Measurements from ENCODE around the gene IL37.
"Not testable (repeated sequence)": the region's sequence is repeated elsewhere in the genome, so short reads cannot be mapped to it uniquely, and the experiment has no call there.

IL37 gene

DNA sequence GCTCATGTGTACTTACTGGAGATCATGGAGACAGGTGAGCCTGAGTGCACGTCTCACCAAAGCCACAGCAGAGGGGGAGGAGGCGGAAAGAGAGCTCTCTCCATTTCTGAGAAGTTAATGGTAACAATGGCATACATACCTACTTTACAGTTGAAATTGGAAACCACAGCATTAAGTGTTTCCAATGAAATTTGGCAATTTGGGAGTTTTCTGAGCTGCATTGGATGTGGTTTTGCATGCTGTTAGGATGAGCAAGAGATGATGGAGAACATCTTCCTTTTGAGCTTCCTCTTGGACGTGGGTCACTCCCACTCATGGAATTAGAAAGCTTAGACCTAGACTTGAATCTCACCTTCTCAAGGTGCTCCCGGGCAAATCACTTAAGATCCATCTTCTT is 25.5 kb upstream of the IL37 start:
- Histone ChIP-seq H3K27ac (no peak overlapping the region), H3K9me3 (ENCODE audit: low read depth, low read length) (no peaks in the 10 kb centered on the region), H3K36me3 (ENCODE audit: insufficient read depth, low read length) (no peaks in the 10 kb centered on the region), H3K9ac (ENCODE audit: insufficient read length) (no peak overlapping the region), H3K4me3 (no peak overlapping the region)
- no peak for DNase-seq (ENCODE audit: low read depth, low spot score)
- TF ChIP-seq FOXP2 (optimal IDR thresholded peaks at IDR 0.05; ENCODE audit: control extremely low read depth, extremely low read length, insufficient read depth): no peak
- TF ChIP-seq POLR2AphosphoS5 (IDR thresholded peaks at IDR 0.05; ENCODE audit: borderline replicate concordance, low read depth, low read length): no peak
- no peak for TF ChIP-seq EZH2 (IDR thresholded peaks at IDR 0.05)

GRCh38 chr2:112886291-112886690 is 24.7 kb upstream of the IL37 start:
- DNase-seq (ENCODE audit: low read depth, low spot score): no peak
- Histone ChIP-seq H3K4me3 (no peak overlapping the region), H3K9ac (ENCODE audit: insufficient read length) (no peak overlapping the region), H3K9me3 (ENCODE audit: low read depth, low read length) (no peaks in the 10 kb centered on the region), H3K27ac (no peak overlapping the region), H3K36me3 (ENCODE audit: insufficient read depth, low read length) (no peaks in the 10 kb centered on the region)
- no peak for TF ChIP-seq EZH2 (IDR thresholded peaks at IDR 0.05)

DNA sequence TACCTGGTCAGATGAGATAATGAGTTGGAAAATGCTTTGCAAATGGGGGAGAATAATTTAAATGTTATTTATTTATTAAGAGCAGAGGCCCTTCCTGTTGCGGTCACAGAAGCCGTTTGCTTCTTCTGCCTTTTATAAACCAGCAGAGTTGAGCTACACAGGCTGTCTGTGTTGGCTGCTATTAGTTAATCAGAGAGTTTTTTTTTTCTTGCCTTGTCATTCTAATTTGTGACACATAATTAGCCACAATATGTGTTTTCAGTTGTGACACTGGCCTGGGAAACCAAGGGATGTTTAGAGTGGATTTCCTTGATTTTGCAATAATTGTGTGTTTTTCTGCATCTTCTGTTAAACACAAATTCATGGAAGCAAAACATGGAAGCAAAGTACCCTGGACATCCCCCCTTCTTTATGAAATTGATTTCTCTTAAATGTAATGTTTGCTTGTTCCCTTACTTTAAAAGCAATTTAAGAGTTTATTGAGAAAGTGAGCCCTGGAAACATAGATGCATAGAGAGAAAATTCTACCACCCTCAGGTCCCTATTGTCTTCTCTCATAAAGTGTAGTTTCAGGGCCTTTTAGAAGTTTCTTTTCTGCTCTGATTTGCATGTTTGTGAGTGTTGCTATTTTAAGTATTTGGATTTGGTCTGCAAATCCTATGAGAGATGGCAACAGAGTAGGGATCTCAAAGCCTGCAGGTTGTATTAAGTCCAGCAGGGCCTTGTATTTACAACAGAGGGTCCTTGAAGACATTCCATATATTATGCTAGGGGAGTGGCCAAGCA is 22.8 kb upstream of the IL37 start:
- H3K4me3 ChIP-seq: no peak overlapping the region
- no peak for DNase-seq (ENCODE audit: low read depth, low spot score)
- TF ChIP-seq FOXP2 (optimal IDR thresholded peaks at IDR 0.05; ENCODE audit: control extremely low read depth, extremely low read length, insufficient read depth) (no peak), POLR2AphosphoS5 (IDR thresholded peaks at IDR 0.05; ENCODE audit: borderline replicate concordance, low read depth, low read length) (no peak), EZH2 (IDR thresholded peaks at IDR 0.05) (no peak)
- H3K9me3 ChIP-seq (ENCODE audit: low read depth, low read length): no peaks in the 10 kb centered on the region
- H3K36me3 ChIP-seq (ENCODE audit: insufficient read depth, low read length): no peaks in the 10 kb centered on the region
- no peak overlapping the region for H3K27ac ChIP-seq
- H3K9ac ChIP-seq (ENCODE audit: insufficient read length): no peak overlapping the region

DNA sequence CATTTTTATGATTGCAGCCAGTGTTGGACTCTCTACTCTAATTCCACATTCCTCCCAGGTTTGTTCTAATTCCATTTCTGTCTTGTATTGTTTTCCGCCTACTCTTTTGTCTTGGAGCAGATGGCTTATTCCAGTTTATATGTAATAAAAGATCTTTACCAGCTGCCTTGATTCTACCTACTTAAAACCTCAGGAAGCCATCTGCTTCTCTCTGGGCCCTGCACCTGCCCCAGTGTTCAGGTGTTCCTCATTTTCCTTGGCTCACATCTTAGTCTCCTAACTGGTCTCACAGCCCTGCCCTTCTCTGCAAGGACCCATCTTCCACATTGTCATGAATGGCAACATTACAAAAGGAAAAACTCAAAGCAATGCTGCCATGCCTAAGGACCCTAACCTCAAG is 21.0 kb upstream of the IL37 start:
- Histone ChIP-seq H3K4me3 (no peak overlapping the region), H3K9me3 (ENCODE audit: low read depth, low read length) (no peaks in the 10 kb centered on the region), H3K36me3 (ENCODE audit: insufficient read depth, low read length) (no peaks in the 10 kb centered on the region), H3K9ac (ENCODE audit: insufficient read length) (no peak overlapping the region), H3K27ac (no peak overlapping the region)
- TF ChIP-seq POLR2AphosphoS5 (IDR thresholded peaks at IDR 0.05; ENCODE audit: borderline replicate concordance, low read depth, low read length) (no peak), EZH2 (IDR thresholded peaks at IDR 0.05) (no peak), FOXP2 (optimal IDR thresholded peaks at IDR 0.05; ENCODE audit: control extremely low read depth, extremely low read length, insufficient read depth) (no peak)
- DNase-seq (ENCODE audit: low read depth, low spot score): no peak

DNA sequence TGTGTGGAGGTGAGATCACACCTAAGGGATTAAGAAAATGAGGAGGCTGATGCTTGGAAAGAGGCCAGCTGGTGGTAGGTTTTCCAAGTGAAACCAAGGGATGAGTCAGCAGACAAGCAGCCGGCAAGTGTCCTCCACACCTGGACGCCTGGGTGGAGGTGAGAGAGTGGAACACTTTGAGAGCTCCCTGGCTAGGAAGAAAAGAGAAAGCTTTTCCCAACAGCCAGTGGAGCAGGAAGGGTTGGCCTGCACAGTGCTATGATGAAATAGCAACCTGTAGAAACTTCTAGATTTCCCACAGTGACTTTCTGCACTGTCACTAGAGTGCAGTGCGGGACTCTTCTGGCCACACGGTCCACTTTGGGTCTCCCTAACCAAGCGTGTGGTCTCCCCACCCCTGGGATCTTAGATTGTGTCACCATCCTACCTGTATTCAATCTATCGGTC is 19.6 kb upstream of the IL37 start:
- H3K36me3 ChIP-seq (ENCODE audit: insufficient read depth, low read length): no peaks in the 10 kb centered on the region
- no peaks in the 10 kb centered on the region for H3K9me3 ChIP-seq (ENCODE audit: low read depth, low read length)
- no peak for DNase-seq (ENCODE audit: low read depth, low spot score)
- no peak overlapping the region for H3K9ac ChIP-seq (ENCODE audit: insufficient read length)
- no peak overlapping the region for H3K4me3 ChIP-seq
- TF ChIP-seq FOXP2 (optimal IDR thresholded peaks at IDR 0.05; ENCODE audit: control extremely low read depth, extremely low read length, insufficient read depth): no peak
- no peak for TF ChIP-seq POLR2AphosphoS5 (IDR thresholded peaks at IDR 0.05; ENCODE audit: borderline replicate concordance, low read depth, low read length)
- no peak overlapping the region for H3K27ac ChIP-seq

- Histone ChIP-seq H3K36me3 (ENCODE audit: insufficient read depth, low read length) (no peaks in the 10 kb centered on the region), H3K4me3 (no peak overlapping the region), H3K9ac (ENCODE audit: insufficient read length) (no peak overlapping the region), H3K27ac (no peak overlapping the region), H3K9me3 (ENCODE audit: low read depth, low read length) (no peaks in the 10 kb centered on the region)
- TF ChIP-seq EZH2 (IDR thresholded peaks at IDR 0.05) (no peak), POLR2AphosphoS5 (IDR thresholded peaks at IDR 0.05; ENCODE audit: borderline replicate concordance, low read depth, low read length) (no peak), FOXP2 (optimal IDR thresholded peaks at IDR 0.05; ENCODE audit: control extremely low read depth, extremely low read length, insufficient read depth) (no peak)
- no peak for DNase-seq (ENCODE audit: low read depth, low spot score)
These were observed 17.2 kb upstream of the IL37 start for GRCh38 chr2:112893752-112894151.

DNA sequence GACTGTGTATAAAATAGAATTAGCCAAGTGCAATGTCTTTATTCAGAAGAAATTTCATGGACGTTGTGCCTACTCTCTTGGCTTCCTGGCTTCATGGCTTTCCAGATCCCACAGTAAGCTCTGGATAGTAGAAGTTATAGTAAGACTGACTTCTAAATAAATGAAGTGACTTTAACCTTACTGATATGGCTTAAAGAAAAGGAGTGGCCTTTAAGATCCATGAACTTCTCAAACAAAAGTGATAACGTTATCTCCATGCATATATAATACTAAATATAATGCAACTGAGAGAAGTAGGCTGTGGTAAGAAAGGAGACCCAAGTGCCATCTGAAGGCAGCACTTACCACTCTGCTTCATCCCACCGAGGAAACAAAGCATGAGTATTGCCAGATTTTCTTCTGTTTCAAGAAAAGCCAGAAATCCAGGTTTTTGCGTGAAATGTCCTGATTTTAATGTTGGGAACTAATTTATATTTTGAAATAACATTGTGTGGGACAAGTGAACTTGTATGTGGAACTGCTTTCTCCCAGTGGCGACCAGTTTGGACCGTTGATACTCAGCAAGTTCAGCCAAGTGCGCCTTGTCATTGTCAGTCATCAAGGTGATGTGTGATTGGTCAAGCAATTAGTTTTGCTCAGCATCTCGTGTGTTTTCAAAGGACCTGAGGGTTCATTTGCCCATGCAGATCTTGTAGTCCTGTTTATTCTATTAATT is 13.9 kb upstream of the IL37 start:
- no peaks in the 10 kb centered on the region for H3K9me3 ChIP-seq (ENCODE audit: low read depth, low read length)
- H3K36me3 ChIP-seq (ENCODE audit: insufficient read depth, low read length): no peaks in the 10 kb centered on the region
- H3K4me3 ChIP-seq: no peak overlapping the region
- no peak for DNase-seq (ENCODE audit: low read depth, low spot score)
- H3K9ac ChIP-seq (ENCODE audit: insufficient read length): no peak overlapping the region
- TF ChIP-seq POLR2AphosphoS5 (IDR thresholded peaks at IDR 0.05; ENCODE audit: borderline replicate concordance, low read depth, low read length) (no peak), FOXP2 (optimal IDR thresholded peaks at IDR 0.05; ENCODE audit: control extremely low read depth, extremely low read length, insufficient read depth) (no peak), EZH2 (IDR thresholded peaks at IDR 0.05) (no peak)
- no peak overlapping the region for H3K27ac ChIP-seq

GRCh38 chr2:112897624-112897978 is 13.4 kb upstream of the IL37 start:
- H3K27ac ChIP-seq: no peak overlapping the region
- no peak for DNase-seq (ENCODE audit: low read depth, low spot score)
- no peak overlapping the region for H3K4me3 ChIP-seq
- H3K36me3 ChIP-seq (ENCODE audit: insufficient read depth, low read length): no peaks in the 10 kb centered on the region
- no peaks in the 10 kb centered on the region for H3K9me3 ChIP-seq (ENCODE audit: low read depth, low read length)
- TF ChIP-seq POLR2AphosphoS5 (IDR thresholded peaks at IDR 0.05; ENCODE audit: borderline replicate concordance, low read depth, low read length) (no peak), EZH2 (IDR thresholded peaks at IDR 0.05) (no peak), FOXP2 (optimal IDR thresholded peaks at IDR 0.05; ENCODE audit: control extremely low read depth, extremely low read length, insufficient read depth) (no peak)
- no peak overlapping the region for H3K9ac ChIP-seq (ENCODE audit: insufficient read length)

GRCh38 chr2:112901431-112902065 is 9.4 kb upstream of the IL37 start:
- H3K4me3 ChIP-seq; H3K27ac ChIP-seq; H3K36me3 ChIP-seq (ENCODE audit: insufficient read depth, low read length); H3K9ac ChIP-seq (ENCODE audit: insufficient read length); H3K9me3 ChIP-seq (ENCODE audit: low read depth, low read length); DNase-seq (ENCODE audit: low read depth, low spot score): not testable (repeated sequence)
